ENCODE results near the gene BCAN. TPM values are rescaled to one million over a fixed set of nuclear protein-coding genes. Genes with fewer than 3 reads are reported as not detected.

The BCAN gene
- total and polyA plus RNA-seq, 2 of the 4 experiments (the other 2 are of a cell fraction): 0.07 TPM; not detected in 1

- BruUV-seq (replicated peaks): no TSS peak
- no peak overlapping the region for H3K18ac ChIP-seq (ENCODE audit: low read depth, low read length)
- no peak overlapping the region for H2BK15ac ChIP-seq (ENCODE audit: low read depth, low read length)
- H3K9me1 ChIP-seq (ENCODE audit: insufficient read depth, low read length): peaks cover 10% of the 10 kb centered on the region
- dilution Hi-C loops (cut with HindIII; ENCODE audit: low sequenced_read_pairs, unreplicated experiment): no loop called here
- H2BK120ac ChIP-seq (ENCODE audit: low read depth, low read length): no peak overlapping the region
- no peak overlapping the region for H3K14ac ChIP-seq (replicated peaks; ENCODE audit: low read depth, low read length)
- H3K4me2 ChIP-seq (ENCODE audit: low read depth, low read length): no peak overlapping the region
- no peak overlapping the region for H2AFZ ChIP-seq (replicated peaks; ENCODE audit: low read length, poor library complexity)
- POLR2A ChIA-PET (ENCODE audit: unreplicated experiment): no interaction called here
- no peaks in the 10 kb centered on the region for H3K9me3 ChIP-seq (ENCODE audit: control insufficient read depth, insufficient read depth, low read length)
- no peaks in the 10 kb centered on the region for H4K20me1 ChIP-seq (ENCODE audit: insufficient read depth, low read length)
- H3K4me1 ChIP-seq (ENCODE audit: control insufficient read depth, insufficient read depth, low read length): peaks cover 3% of the 10 kb centered on the region; the same call in 1 of the 2 replicates
- no peak overlapping the region for H2AK9ac ChIP-seq (replicated peaks; ENCODE audit: low read depth, low read length, poor library complexity)
- 94% methylated on average over 3 of the region's 3 CpGs; no CpG with 5 or more reads in 1 of the 2 experiments for WGBS, 2 experiments (ENCODE audit: extremely low coverage in 2 of 2, insufficient read length in 1 of 2)
- H3K27ac ChIP-seq (ENCODE audit: insufficient read depth, low read length): no peak overlapping the region
- CTCF ChIA-PET: no interaction called here
- peaks cover 33% of the 10 kb centered on the region for H3K36me3 ChIP-seq (ENCODE audit: control insufficient read depth, insufficient read depth, low read length)
- no peaks in the 10 kb centered on the region for H3K27me3 ChIP-seq (ENCODE audit: control insufficient read depth, insufficient read depth, low read length)
- no peak overlapping the region for H4K91ac ChIP-seq (ENCODE audit: insufficient read depth, low read depth, low read length)
- H4K5ac ChIP-seq (ENCODE audit: low read depth, low read length): no peak overlapping the region
- no peak overlapping the region for H2BK20ac ChIP-seq (ENCODE audit: low read depth, low read length)
- H3K23ac ChIP-seq (ENCODE audit: low read depth, low read length): no peak overlapping the region
- in situ Hi-C loops (cut with MboI; ENCODE audit: low sequenced_read_pairs): no loop called here
- H3K4ac ChIP-seq (ENCODE audit: low read depth, low read length): no peak overlapping the region
- H3K79me1 ChIP-seq (ENCODE audit: low read depth in 1 of 2, low read length in 2 of 2): peaks cover 11 to 46% of the 10 kb centered on the region in 2 experiments
- H2AK5ac ChIP-seq (ENCODE audit: low read depth, low read length): no peak overlapping the region
- TF ChIP-seq POLR2A (IDR thresholded peaks at IDR 0.05; ENCODE audit: low read depth, low read length) (no peak), CEBPB (IDR thresholded peaks at IDR 0.05; ENCODE audit: low read depth, low read length) (no peak), MXI1 (IDR thresholded peaks at IDR 0.05; ENCODE audit: borderline replicate concordance, low read depth, low read length) (no peak), CHD1 (IDR thresholded peaks at IDR 0.05; ENCODE audit: low read depth, low read length) (no peak)
- H4K8ac ChIP-seq (ENCODE audit: low read depth in 2 of 2, low read length in 2 of 2): no peak overlapping the region
- DNase-seq (no peak), ATAC-seq (ENCODE audit: low read depth) (no peak)
- H3K9ac ChIP-seq (ENCODE audit: low read depth, low read length): no peak overlapping the region
- intact Hi-C loops (cut with micrococcal nuclease): loop anchor here (5.0 kb wide), 1 partner anchor 112 kb away; no protein-coding TSS in a partner anchor
- no peak overlapping the region for H2BK5ac ChIP-seq (ENCODE audit: low read depth, low read length, poor library complexity, severe bottlenecking)
- H3K4me3 ChIP-seq (ENCODE audit: insufficient read depth, low read depth, low read length): no peak overlapping the region
- no peak overlapping the region for H3K56ac ChIP-seq (ENCODE audit: extremely low read depth, insufficient read depth, low read length)
Measured at GRCh38 chr1:156594190-156594589, 47.7 kb upstream of the BCAN start.

All from IMR-90 (cell line).